DOHH2 (cell line): ENCODE results near the gene SHB.

ENCODE experiments used
- H3F3A ChIP-seq: fragments of 200-600 bp; sonication (generic), shearing (Covaris generic); 2 replicates; pipeline ENCODE4 v1.6.0; 2016; ENCODE audit warnings: antibody characterized with exemption, mild to moderate bottlenecking; ENCODE audit not compliant: control insufficient read depth, insufficient read depth
- H3K27ac ChIP-seq: fragments of 200-600 bp; sonication (generic); 2 replicates; pipeline ENCODE4 v1.5.1; 2014; ENCODE audit warnings: low read depth, mild to moderate bottlenecking, low read length, moderate library complexity
- H3K27me3 ChIP-seq: fragments of 200-600 bp; sonication (generic); 2 replicates; pipeline ENCODE4 v1.6.1; 2014; ENCODE audit warnings: mild to moderate bottlenecking, low read length, mixed read lengths; ENCODE audit not compliant: control insufficient read depth
- H3K36me3 ChIP-seq: fragments of 200-600 bp; sonication (generic); 2 replicates; pipeline ENCODE4 v1.6.1; 2014; ENCODE audit warnings: mild to moderate bottlenecking, low read length, moderate library complexity, mixed read lengths; ENCODE audit not compliant: control insufficient read depth
- H3K4me1 ChIP-seq: fragments of 200-600 bp; sonication (generic); 2 replicates; pipeline ENCODE4 v1.6.1; 2014; ENCODE audit warnings: mild to moderate bottlenecking, low read length, mixed read lengths; ENCODE audit not compliant: control insufficient read depth
- H3K4me2 ChIP-seq: fragments of 200-600 bp; sonication (generic); 2 replicates; pipeline ENCODE4 v1.6.0; 2014; ENCODE audit warnings: mild to moderate bottlenecking, low read length, moderate library complexity
- H3K4me3 ChIP-seq: fragments of 200-600 bp; sonication (generic); 2 replicates; pipeline ENCODE4 v1.5.1; 2014; ENCODE audit warnings: mild to moderate bottlenecking, low read length, mixed read lengths
- H3K79me2 ChIP-seq: fragments of 200-600 bp; sonication (generic); 2 replicates; pipeline ENCODE4 v1.6.1; 2014; ENCODE audit warnings: mild to moderate bottlenecking, low read length, mixed read lengths; ENCODE audit not compliant: control insufficient read depth
- H3K9me2 ChIP-seq: fragments of 200-600 bp; sonication (generic); replicated peaks from 2 replicates; pipeline ENCODE4 v1.6.1; 2014; ENCODE audit warnings: mild to moderate bottlenecking, low read length, mixed read lengths; ENCODE audit not compliant: control insufficient read depth
- H3K9me3 ChIP-seq: fragments of 200-600 bp; sonication (generic); 2 replicates; pipeline ENCODE4 v1.6.1; 2014; ENCODE audit warnings: antibody characterized with exemption, low read length, mixed read lengths; ENCODE audit not compliant: control insufficient read depth, insufficient read depth
- H4K20me1 ChIP-seq: fragments of 200-600 bp; sonication (generic); 2 replicates; pipeline ENCODE4 v1.6.0; 2014; ENCODE audit warnings: low read depth, mild to moderate bottlenecking, antibody characterized with exemption, low read length, moderate library complexity; ENCODE audit not compliant: control insufficient read depth, insufficient read depth
- EZH2phosphoT487 ChIP-seq: fragments of 200-600 bp; sonication (generic); IDR thresholded peaks from 2 replicates; pipeline ENCODE4 v1.6.1; 2017; ENCODE audit warnings: borderline replicate concordance, mild to moderate bottlenecking, antibody characterized with exemption, low read length, moderate library complexity, mixed read lengths
- TF ChIP-seq, protein P1 (sequence below): fragments of 200-600 bp; sonication (generic); IDR thresholded peaks from one replicate; pipeline ENCODE4 v1.5.1; 2014; ENCODE audit warnings: antibody characterized with exemption, mild to moderate bottlenecking, low read depth, low read length; ENCODE audit not compliant: poor library complexity, severe bottlenecking

SHB gene

GRCh38 chr9:38083858-38084555 is 15.0 kb upstream of the SHB start:
- Histone ChIP-seq H3F3A (no peaks in the 10 kb centered on the region), H4K20me1 (no peaks in the 10 kb centered on the region), H3K4me1 (no peaks in the 10 kb centered on the region), H3K4me2 (no peak overlapping the region), H3K79me2 (no peaks in the 10 kb centered on the region), H3K27ac (no peak overlapping the region), H3K9me3 (no peaks in the 10 kb centered on the region), H3K4me3 (no peak overlapping the region), H3K36me3 (no peaks in the 10 kb centered on the region), H3K27me3 (no peaks in the 10 kb centered on the region; the same call in 1 of the 2 replicates), H3K9me2 (no peaks in the 10 kb centered on the region)
- TF ChIP-seq EZH2phosphoT487 = no peak
- TF ChIP-seq, protein P1, sequence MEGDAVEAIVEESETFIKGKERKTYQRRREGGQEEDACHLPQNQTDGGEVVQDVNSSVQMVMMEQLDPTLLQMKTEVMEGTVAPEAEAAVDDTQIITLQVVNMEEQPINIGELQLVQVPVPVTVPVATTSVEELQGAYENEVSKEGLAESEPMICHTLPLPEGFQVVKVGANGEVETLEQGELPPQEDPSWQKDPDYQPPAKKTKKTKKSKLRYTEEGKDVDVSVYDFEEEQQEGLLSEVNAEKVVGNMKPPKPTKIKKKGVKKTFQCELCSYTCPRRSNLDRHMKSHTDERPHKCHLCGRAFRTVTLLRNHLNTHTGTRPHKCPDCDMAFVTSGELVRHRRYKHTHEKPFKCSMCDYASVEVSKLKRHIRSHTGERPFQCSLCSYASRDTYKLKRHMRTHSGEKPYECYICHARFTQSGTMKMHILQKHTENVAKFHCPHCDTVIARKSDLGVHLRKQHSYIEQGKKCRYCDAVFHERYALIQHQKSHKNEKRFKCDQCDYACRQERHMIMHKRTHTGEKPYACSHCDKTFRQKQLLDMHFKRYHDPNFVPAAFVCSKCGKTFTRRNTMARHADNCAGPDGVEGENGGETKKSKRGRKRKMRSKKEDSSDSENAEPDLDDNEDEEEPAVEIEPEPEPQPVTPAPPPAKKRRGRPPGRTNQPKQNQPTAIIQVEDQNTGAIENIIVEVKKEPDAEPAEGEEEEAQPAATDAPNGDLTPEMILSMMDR = no peak

DNA sequence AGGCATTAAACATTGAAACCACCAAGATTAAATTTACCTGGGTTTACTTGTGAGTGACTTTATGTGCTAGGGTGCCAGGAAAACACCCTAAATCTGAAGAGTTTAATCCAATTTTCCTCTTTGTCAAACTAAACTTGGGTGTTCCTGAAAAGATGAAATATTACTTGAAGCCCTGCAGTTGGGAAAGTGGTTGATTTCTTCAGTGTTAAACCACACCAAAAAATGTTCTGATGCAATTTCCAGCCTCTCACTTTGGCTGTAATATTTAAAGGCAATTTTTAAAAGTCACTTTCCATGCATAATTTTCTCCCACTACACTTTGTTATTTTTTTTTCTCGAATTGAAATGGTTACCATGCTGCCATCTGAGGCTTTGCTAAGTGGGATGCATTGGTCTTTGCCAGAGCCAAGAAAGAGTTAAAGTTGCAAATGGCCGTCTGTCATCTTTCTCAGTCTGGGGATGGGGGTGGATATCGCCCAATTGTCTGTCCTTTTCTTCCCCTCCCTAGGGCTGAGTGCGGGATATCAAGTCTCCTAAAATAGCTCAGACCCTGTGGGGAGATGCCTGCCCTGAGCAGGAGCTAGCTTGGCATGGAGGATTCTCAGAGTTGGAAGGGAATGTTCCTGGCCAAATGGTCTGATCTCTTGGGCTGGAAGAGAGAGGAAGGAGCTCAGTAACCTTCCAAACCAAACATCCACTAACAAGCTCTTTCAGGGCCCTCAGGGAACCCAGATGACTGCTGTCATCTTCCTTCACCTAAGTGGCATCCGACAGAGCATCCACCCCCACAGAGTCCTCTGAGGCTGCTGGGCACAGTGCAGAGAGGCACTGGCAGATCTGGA is 13.6 kb upstream of the SHB start:
- H3K9me3 ChIP-seq = no peaks in the 10 kb centered on the region
- no peaks in the 10 kb centered on the region for H4K20me1 ChIP-seq
- no peaks in the 10 kb centered on the region for H3K36me3 ChIP-seq
- no peak overlapping the region for H3K4me3 ChIP-seq
- H3F3A ChIP-seq = no peaks in the 10 kb centered on the region
- H3K27ac ChIP-seq = no peak overlapping the region
- no peaks in the 10 kb centered on the region for H3K9me2 ChIP-seq
- no peaks in the 10 kb centered on the region; the same call in 1 of the 2 replicates for H3K27me3 ChIP-seq
- TF ChIP-seq, protein P1 = no peak
- TF ChIP-seq EZH2phosphoT487 = no peak
- no peaks in the 10 kb centered on the region for H3K4me1 ChIP-seq
- no peak overlapping the region for H3K4me2 ChIP-seq
- no peaks in the 10 kb centered on the region for H3K79me2 ChIP-seq

- no peaks in the 10 kb centered on the region for H3K36me3 ChIP-seq
These were observed 12.5 kb upstream of the SHB start for GRCh38 chr9:38081356-38082108.

More at GRCh38 chr9:38081356-38082108, 12.5 kb upstream of the SHB start:
- Histone ChIP-seq H3K79me2 (no peaks in the 10 kb centered on the region), H3K27me3 (no peaks in the 10 kb centered on the region; the same call in 1 of the 2 replicates), H4K20me1 (no peaks in the 10 kb centered on the region), H3K4me2 (no peak overlapping the region), H3K4me3 (no peak overlapping the region), H3K4me1 (no peaks in the 10 kb centered on the region), H3F3A (no peaks in the 10 kb centered on the region), H3K27ac (no peak overlapping the region), H3K9me2 (no peaks in the 10 kb centered on the region), H3K9me3 (no peaks in the 10 kb centered on the region)
- TF ChIP-seq, protein P1 = no peak
- no peak for TF ChIP-seq EZH2phosphoT487
